HG02678 (cell line): ENCODE measurements around the gene SERPINA1.

ENCODE experiments used
- ATAC-seq: cut with Tn5 transposase; IDR thresholded peaks from one replicate; pipeline ENCODE4 v1.9.1; 2021; ENCODE audit warnings: mild to moderate bottlenecking, moderate library complexity; ENCODE audit not compliant: unreplicated experiment

Gene SERPINA1

DNA sequence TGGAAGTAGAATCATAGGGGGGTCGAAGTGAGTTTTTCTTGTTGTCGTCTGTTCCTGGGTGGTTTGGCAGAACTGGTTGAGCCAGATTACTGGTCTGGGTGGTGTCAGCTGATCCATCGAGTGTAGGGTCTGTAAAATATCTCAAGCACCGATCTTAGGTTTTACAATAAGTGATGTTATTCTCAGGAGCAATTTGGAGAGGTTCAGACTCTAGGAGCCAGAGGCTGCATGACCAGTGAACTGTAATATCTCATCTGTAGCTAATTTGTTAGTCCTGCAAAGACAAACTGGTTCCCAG is 9.7 kb upstream of the SERPINA1 start:
- no peak for ATAC-seq

DNA sequence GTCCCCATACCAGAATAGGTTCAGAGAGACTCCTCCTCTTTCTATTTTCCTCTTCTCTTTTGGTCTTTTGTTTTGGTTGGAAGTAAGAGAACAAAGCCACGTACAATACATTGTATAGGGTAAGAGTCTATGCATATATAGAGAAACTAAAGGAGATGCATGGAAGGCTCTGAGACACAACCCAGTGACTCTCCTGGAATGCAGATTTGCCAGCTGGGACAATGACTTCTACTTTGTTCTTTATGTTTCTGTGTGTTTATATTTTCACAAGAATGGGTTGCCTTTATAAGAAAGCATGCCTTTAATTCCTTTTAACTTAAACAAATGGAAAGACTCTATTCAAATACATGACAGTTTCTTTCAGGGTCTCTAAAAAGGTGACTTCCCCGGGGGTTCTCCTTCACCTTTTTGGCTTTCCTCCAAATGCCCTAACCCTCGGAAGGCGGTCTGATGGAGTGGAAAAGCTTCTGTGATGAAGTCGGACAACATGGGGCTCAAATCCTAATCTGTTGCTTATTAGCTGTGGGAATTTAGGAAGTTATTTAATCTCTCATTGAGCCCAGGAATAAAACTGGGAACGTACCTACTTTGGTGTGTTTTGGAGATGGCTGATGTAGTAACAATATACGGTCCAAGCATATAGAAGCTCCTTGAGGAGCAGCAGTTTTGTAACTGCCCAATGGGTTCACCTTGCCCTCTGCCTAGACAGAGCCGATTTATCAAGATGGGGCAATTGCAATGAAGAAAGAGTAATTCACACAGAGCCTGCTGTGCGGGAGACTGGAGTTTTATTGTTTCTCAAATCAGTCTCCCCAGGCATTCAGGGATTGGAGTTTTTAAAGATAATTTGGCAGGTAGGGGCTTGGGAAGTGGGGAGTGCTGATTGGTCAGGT is 9.1 kb upstream of the SERPINA1 start:
- no peak for ATAC-seq

DNA sequence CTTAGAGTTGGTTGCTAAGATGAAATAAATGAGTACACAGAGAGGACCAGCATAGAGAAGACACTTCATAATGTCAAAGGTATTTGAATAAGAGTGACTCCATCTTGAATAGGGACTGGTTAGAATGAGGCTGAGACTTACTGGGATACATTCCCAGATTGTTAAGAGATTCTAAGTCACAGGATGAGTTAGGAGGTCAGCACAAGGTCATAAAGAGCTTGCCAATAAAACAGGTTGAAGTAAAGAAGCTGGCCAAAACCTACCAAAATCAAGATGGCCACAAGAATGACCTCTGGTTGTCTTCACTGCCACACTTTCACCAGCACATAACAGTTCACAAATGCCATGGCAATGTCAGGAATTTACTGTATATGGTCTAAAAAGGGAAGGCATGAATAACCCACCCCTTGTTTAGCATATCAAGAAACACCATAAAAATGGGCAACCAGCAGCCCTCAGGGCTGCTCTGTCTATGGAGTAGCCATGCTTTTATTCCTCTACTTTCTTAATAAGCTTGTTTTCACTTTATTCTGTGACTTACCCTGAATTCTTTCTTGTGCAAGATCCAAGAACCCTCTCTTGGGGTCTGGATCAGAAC is 8.3 kb upstream of the SERPINA1 start:
- no peak for ATAC-seq

DNA sequence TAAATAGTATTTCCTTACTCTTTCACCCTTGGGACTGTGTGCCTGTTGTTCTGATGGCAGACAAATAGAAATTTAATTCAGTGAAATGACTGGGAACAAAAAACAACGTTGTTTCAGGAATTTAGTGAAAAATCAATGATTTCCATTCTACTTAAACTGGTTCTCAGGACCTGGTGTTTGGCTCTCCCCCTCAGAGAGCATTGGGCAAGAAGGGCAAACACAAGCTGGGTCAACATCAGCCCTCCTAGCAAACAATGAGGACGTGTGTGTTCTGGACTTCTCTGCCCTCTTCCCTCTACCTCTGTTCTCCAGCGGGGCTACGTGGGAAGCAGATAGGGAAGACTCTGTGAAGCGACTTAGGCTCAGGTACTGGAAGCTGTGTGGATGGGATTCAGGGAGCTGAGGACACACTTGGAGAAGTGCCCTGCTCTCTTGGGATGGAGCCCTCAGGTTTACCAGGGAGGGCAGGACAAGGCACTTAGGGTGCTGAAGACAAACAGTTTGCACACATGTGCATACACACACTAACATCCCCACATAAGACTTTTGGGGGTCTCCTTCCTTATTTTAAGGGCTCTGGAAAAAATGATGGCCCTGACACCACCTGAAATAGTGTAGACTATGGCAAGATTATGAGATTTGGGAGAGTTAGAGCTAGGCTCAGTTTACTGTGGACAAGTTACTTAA is 7.6 kb upstream of the SERPINA1 start:
- no peak for ATAC-seq

DNA sequence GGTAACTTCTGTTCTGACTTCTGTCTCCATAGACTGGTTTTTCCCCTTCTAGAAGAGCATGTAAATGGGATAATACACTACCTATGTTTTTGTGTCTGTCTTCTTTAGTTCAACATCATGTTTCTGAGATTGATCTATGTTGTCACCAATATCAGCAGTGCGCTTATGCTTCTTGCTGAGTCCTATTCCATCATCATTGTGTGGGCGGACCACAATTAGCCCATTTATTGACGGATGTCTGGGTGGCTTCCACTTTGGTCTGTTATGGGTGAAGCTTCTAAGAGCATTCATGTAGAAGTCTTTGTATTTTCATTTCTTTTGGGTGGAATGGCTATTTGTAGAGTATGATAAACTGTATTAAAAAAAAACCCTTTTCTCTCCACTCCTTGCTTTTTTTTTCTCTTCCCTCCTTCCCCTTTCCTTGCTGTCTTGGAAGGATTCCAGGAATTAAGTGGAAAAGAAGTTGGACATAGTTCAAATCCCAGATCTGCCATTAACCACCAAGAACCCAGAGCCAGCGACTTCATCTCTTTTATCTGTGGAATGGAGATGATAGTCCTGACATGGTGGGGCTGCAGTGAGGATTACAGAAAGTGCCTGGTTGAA is 7.0 kb upstream of the SERPINA1 start:
- no peak for ATAC-seq

DNA sequence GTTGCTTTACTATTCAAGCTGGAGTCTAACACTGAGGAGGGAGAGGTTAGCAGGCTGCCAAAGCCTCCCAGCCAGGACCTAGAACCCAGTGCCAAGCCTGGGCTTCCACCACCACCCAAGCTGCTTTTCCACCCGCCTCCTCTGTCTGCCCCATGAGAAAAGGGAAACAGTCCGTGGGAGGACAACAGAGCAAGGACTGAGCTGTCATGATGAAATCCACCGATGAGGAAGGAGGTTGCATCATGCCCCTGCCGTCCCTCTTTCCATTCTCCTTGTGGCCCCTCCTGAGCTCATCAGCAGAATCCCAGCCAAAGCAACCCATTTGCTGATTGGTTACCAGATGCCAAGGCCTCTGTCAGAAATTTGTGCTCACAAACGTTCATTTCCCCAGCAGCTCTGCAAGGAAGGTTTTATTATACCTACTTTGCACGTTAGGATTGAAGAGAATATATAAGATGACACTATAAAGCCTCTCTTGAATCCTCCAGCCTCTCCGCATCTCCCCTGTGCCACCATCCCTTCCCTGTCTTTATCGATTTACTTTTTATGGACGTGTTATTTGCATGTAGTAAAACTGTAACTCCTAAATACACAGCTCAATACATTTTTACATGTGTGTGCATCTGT is 6.3 kb upstream of the SERPINA1 start:
- no peak for ATAC-seq

DNA sequence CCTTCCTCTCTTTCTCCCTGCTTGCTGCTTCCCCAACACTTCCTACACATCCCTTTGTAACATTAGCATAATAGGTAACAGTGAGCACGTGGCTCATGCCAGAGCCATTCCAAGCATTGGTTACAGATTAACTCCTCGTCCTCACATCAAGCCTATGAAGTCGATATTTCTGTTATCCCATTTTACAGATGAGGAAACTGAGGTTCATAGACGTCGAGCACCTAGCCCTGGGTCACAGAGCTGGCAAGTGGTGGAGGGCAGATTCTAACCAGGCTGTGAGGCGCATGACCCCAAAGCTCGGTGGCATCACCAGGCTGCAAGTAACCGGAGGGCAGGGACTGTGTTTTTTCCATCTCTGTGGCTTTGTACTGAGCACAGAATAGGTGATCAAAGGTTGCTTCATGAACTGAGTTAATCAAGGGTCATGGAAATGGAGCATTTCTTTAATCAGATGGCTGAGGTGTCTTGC is 5.7 kb upstream of the SERPINA1 start:
- no peak for ATAC-seq

DNA sequence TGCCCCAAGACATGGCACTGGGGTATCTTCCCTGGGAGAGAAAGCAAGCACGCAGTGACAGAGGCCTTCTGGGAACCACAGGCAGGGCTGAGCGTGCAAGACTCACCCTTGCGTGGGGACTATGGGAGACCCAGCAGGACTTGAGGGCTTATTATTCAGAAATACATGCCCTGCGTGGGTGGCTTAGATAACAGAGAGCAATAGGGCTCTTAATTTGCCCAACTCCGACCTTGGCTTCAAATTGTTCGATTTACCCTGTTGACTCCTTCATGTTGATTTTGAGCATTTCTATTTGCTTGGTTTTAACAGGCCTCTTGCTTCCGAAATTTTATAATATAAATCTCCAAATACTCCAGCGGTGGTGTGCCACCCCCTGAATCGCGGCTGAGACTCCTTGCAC is 5.1 kb upstream of the SERPINA1 start:
- ATAC-seq = no peak

DNA sequence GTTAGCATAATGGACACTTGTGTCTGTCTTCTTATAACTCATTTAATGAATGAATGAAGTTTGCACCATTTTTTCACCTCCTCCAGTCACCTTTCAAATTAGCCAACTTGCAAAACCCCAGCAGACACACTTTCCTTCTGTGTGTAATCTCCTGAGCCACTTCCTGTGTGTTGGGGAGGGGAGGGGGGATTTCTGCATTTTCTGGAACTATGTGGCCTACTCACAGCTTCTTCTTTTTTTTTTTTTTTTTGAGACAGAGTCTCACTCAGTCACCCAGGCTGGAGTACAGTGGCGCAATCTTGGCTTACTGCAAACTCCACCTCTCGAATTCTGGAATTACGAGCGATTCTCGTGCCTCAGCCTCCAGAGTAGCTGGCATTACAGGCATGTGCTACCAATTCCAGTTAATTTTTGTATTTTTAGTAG is 4.1 kb upstream of the SERPINA1 start:
- ATAC-seq = no peak

DNA sequence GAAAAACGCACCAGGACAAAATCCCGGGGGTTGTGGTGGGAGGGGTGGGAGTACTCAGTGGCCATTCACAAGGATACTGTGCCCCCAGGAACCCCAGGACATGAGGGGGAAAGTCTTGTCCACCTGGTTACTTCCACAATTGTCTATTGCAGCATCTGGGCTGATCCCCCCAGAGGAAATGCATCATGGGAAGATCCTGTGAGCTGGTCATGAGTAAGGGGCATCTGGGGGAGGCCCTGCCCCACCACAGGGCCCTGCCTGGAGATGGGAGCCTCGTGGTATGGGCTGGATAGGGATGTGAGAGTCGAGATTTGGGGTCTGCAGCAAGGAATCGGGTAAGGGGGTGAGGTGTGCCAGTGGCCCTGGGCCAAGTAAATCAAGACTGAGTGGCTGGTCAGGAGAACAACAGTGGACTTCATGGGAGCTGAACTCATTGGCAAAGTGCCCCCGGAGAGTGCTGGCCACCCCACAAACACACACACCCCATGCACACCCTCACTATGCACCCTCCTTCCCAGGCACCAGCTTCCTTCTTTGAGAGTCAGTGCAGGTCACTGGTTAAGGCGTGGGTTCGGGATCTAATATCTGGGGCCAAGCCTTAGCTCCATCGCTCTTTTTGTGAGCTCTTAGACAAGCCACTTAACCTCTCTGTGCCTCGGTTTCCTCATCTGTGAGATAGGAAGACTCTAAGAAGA is 3.0 kb upstream of the SERPINA1 start:
- ATAC-seq = no peak

DNA sequence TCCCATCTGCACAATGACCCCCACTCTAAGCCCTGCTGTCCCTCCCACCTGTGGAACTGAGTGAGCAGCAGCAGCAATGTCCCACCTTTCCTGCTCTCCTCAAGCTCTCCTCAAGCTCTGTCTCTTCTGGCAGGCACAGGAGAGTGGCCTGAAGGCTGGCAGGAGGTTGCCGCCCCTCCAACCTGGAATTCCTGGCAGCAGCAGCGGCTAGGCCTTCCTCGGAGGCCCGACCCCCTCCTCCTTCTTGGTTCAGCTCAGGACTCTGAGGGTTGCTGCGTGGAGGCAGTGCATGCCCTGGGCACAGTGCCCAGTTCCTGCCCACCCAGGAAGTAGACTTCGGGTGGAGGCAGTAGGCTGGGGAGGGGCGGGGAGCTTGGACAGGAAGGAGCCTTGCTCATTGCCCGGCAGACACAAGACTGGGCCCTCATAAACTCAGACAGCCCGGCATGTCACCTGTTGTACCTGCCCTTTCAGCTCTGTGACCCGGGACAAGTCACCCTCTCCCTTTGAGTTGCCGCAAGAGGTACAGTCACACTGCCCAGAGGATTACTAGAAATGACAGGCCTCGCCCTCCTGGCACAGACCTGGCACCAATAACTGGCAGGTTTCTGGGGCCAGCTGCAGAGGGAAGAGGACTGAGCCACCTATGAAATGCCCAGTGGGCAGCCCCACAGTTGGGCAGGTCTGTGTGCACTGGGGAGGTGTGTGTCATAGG is 2.1 kb upstream of the SERPINA1 start:
- ATAC-seq = no peak

DNA sequence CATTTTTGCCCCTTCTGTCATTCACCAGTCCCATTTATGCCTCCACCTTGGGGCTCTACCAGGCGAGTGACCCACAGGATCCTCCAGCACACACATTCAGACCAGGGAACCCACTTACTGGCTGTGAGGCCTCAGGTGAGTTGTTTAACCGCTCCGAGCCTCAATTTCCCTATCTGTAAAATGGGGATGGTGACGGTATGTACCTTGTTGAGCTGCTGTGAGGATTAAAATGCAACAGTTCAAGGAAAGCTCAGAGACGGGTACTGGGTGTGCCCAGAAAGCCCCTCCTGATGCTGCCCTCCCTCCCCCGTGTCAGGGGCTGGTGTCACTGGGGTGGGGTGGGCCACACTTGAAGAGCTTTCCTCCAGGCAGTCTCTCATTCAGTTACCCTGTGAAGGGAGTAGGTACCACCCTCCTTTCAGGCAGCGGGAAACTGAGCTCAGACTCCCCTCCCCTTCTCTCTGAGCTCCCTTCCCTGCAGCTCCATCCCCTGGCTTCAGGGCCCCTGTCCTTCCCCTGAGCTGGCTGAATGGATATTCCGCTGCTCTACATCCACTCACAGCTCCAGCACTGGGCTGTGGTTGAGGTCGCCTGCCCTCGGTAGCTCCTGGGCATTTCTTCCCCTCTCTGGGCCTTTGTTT is 1.4 kb upstream of the SERPINA1 start:
- no peak for ATAC-seq

DNA sequence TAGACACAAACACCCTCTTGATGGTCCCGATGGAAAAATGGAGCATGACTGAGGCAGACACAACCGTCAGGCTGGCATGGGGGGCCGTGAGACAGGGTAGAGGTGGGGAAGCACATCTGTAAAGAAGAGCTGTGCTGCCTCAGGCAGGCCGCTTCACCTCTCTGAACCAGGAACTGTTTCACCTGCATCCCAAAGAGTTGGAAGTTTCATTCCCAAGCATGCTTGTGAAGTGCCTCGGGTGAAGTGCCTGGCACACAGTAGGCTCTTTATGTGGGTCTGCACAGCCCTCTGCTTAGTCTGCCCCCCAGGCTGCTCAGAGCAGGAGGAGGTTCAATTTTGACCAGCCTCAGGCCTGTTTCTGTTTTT is 685 bp upstream of the SERPINA1 start:
- no peak for ATAC-seq

DNA sequence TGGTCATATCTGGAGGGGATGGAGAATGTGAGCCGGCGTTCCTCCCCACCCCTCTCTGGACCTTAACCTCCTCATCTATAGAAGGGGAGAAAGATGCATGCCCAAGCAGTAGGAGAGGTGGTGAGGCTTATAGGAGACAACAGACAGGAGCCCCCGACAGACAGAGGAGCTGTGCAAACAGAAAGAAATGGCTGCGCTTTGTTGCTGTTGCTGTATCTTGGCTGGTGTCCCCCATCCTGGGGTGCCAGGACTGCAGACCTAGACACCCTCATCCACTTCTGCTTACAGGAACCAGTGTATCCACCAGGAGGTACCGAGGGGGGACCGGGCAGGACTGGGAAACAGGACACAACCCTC is 397 bp downstream of the SERPINA1 start:
- ATAC-seq = no peak

DNA sequence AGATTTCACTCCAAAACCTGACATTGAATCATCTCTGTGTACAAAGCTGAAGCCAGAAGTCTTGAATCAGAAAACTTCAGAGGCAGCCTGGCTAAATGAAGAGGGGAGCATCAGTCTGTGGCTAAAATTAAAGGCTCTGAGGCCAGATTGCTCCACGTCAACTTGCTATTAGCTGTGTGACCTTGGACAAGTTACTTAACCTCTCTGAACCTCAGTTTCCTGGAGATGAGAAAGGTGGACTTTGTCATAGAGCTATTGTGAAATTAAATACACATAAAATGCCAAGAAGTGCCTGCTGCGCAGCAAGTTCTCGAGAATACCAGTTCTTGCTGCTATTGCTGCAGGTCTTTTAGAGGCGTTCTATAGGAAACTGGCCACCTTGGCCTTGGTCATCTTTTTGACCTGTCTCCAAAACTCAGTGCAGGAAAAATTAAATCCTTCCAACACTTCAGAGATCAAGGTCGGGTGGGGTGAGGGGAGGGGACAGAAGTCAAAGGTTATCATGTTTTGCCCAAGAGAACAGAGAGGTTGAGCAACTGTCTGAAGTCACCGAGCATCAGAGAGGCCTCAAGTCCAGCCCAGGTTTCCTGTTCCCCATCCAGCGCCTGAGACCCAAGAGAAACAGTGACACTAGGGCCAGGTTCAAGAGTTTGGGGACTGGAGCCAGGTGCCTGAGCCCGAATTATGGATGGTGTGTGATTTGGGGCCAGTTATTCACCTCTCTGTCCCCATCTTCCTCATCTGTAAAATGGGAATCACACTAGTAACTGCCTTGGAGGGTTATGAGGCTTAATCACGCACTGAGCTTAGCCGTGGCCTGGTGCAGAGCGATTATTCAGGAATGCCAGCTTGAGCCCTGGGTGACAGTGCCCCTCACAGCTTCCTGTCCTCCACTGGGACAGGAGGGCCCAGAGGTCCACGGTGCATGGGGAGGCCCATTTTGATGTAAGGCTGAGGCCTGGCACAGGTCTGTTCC is 1.1 kb downstream of the SERPINA1 start:
- ATAC-seq = no peak

DNA sequence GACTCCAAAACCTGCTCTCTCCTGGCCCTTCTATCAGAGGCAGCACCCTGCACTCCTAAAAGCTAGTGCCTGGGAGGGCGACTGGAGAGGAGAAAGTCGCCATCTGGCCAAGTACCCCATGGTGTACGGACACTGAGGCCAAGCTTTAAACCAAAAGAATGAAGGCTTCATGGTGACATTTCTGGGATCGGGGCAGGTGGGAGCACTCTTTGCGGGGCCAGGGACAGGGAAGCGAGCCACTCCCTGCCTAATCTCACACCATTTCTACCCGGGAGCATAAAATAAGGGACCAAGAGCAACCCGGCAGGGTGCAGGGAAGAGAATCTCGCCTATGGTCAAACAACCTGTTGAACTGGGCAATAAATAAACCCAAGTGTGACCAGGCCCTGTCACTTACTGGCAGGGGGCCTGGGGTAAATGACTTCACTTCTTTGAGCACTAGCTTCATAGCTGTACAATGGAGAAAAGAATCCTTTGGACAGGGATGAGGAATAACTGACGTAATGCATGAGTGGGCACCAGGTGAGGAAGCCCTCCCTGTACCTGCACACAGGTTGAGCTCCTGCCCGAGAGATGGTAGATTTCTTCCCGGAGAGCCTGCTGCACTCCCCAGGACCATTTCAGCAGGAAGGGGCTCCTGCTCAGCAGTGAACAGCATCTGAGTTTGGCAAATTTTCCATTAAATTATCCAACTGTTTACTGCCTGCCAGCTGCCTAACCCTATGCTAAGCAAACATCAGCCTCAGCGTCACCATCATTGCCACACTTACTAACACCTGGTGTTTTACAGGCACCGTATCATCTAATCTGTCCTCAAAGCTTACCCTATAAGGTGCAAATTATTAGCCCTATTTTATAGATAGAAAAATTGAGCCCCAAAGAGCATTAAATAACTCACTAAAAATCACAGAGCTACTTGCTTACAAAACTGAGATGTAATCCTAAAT is 2.0 kb downstream of the SERPINA1 start:
- no peak for ATAC-seq

DNA sequence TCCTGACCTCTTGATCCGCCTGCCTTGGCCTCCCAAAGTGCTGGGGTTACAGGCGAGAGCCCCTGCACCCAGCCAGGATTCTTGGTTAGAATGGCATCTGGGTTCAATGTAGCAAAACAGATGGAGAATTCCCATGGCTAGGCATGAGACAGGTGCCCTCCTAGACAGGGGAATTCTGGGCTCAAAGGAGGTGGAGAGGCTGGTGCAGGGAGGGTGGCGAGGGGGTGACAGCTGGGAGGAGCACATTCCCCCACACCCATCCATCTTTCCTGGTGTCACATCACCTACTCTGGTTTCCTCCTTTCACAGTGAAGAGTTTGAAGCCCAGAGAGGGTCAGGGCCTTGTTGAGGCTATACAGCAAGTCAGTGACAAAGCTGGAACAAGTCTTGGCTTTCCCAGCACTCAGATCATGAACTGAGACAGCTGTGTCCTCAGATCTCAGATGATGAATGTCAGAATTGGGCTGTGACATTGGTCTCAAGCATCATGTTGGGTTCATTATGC is 2.8 kb downstream of the SERPINA1 start:
- ATAC-seq = no peak
